Lower lobe of right lung (tissue), 2 donors: ENCODE measurements around the gene PHEX. TPM values are rescaled to one million over a fixed set of nuclear protein-coding genes. Genes with fewer than 3 reads are reported as not detected.
"Not testable (repeated sequence)": the region's sequence is repeated elsewhere in the genome, so short reads cannot be mapped to it uniquely, and the experiment has no call there.

Experiments used
- ATAC-seq, 2 donors: fragments of 200-7000 bp; cut with Tn5 transposase; one replicate each; pipeline ENCODE4 v1.9.1; 2020 to 2022; ENCODE audit warnings: mild to moderate bottlenecking in 2 of 2, moderate library complexity in 2 of 2
- DNase-seq: peaks from one replicate; pipeline ENCODE4 v3.0.0-alpha.2; 2020
- H3K27ac ChIP-seq: fragments of 200-600 bp; one replicate; pipeline ENCODE4 v1.8.0; 2022
- H3K27me3 ChIP-seq: fragments of 200-600 bp; one replicate; pipeline ENCODE4 v1.8.0; 2022; ENCODE audit warnings: low read depth
- H3K36me3 ChIP-seq: fragments of 200-600 bp; one replicate; pipeline ENCODE4 v1.8.0; 2022; ENCODE audit warnings: mild to moderate bottlenecking
- H3K4me1 ChIP-seq: fragments of 200-600 bp; one replicate; pipeline ENCODE4 v1.8.0; 2022
- H3K4me3 ChIP-seq: fragments of 200-600 bp; one replicate; pipeline ENCODE4 v1.8.0; 2022; ENCODE audit warnings: mild to moderate bottlenecking
- H3K9me3 ChIP-seq: fragments of 200-600 bp; one replicate; pipeline ENCODE4 v1.8.0; 2022
- intact Hi-C: fragments of 100-400 bp; cut with DNase I; formaldehyde crosslinking; loops from one replicate; pipeline ENCODE4 v1.11.0; 2022
- total RNA-seq: library from RNA; stranded (reverse); fragmentation: NEBNext Ultra II Directional; extraction: Animal tissue kit (Norgen Biotek cat#: 25700); gene quantifications from one replicate; pipeline ENCODE4 v1.2.1, GENCODE V29; 2021
- TF ChIP-seq, protein P1 (sequence below): fragments of 200-600 bp; IDR thresholded peaks from one replicate; pipeline ENCODE4 v1.8.0; 2022; ENCODE audit warnings: antibody characterized with exemption, mild to moderate bottlenecking
- donor health status: DM: no; HTN: yes; CAD: no; lungs with severe emphysema.

Gene PHEX
- total RNA-seq, 1 donor from 2014 or later: 2.7 TPM

GRCh38 chrX:22272613-22273012 is 240.5 kb downstream of the PHEX start, which contains the start of gene CBLL2:
Gene CBLL2, plus strand, starts transcription at chrX:22272913. Its CDS starts 79 bp downstream, at chrX:22272992.
- H3K4me1 ChIP-seq: no peaks in the 10 kb centered on the region
- no peaks in the 10 kb centered on the region for H3K36me3 ChIP-seq
- ATAC-seq: no peak
- H3K4me3 ChIP-seq: no peak within 1 kb of the TSS
- DNase-seq: no peak
- no peaks in the 10 kb centered on the region for H3K27me3 ChIP-seq
- no peak within 1 kb of the TSS for H3K27ac ChIP-seq
- TF ChIP-seq, protein P1, sequence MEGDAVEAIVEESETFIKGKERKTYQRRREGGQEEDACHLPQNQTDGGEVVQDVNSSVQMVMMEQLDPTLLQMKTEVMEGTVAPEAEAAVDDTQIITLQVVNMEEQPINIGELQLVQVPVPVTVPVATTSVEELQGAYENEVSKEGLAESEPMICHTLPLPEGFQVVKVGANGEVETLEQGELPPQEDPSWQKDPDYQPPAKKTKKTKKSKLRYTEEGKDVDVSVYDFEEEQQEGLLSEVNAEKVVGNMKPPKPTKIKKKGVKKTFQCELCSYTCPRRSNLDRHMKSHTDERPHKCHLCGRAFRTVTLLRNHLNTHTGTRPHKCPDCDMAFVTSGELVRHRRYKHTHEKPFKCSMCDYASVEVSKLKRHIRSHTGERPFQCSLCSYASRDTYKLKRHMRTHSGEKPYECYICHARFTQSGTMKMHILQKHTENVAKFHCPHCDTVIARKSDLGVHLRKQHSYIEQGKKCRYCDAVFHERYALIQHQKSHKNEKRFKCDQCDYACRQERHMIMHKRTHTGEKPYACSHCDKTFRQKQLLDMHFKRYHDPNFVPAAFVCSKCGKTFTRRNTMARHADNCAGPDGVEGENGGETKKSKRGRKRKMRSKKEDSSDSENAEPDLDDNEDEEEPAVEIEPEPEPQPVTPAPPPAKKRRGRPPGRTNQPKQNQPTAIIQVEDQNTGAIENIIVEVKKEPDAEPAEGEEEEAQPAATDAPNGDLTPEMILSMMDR: no peak
- intact Hi-C loops: no loop called here
- no peaks in the 10 kb centered on the region for H3K9me3 ChIP-seq

DNA sequence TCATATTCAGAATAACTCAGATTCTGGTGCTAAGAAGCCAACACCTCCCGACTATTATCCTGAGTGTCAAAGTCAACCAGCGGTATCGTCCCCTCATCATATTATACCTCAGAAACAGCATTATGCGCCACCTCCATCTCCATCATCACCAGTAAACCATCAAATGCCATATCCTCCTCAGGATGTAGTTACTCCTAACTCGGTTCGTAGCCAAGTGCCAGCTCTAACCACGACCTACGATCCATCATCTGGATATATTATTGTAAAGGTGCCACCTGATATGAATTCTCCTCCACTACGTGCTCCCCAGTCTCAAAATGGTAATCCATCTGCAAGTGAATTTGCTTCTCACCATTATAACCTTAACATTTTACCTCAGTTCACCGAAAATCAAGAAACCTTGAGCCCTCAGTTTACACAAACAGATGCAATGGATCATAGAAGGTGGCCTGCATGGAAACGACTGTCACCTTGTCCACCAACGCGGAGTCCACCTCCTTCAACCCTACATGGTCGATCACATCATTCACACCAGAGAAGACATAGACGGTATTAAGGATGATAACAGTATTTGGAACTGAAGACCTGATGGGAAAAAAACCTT is 241.7 kb downstream of the PHEX start:
- ATAC-seq (no peak), DNase-seq (no peak)
- Histone ChIP-seq H3K4me3 (no peak overlapping the region), H3K27ac (no peak overlapping the region), H3K36me3 (no peaks in the 10 kb centered on the region), H3K9me3 (no peaks in the 10 kb centered on the region), H3K4me1 (no peaks in the 10 kb centered on the region), H3K27me3 (no peaks in the 10 kb centered on the region)
- TF ChIP-seq, protein P1: no peak
- intact Hi-C loops: no loop called here

GRCh38 chrX:22276781-22277180 is 244.7 kb downstream of the PHEX start:
- no peak for DNase-seq
- TF ChIP-seq, protein P1: no peak
- Histone ChIP-seq H3K27ac (no peak overlapping the region), H3K9me3 (no peaks in the 10 kb centered on the region), H3K36me3 (no peaks in the 10 kb centered on the region), H3K4me1 (no peaks in the 10 kb centered on the region), H3K4me3 (no peak overlapping the region), H3K27me3 (no peaks in the 10 kb centered on the region)
- intact Hi-C loops: no loop called here
- ATAC-seq: no peak

DNA sequence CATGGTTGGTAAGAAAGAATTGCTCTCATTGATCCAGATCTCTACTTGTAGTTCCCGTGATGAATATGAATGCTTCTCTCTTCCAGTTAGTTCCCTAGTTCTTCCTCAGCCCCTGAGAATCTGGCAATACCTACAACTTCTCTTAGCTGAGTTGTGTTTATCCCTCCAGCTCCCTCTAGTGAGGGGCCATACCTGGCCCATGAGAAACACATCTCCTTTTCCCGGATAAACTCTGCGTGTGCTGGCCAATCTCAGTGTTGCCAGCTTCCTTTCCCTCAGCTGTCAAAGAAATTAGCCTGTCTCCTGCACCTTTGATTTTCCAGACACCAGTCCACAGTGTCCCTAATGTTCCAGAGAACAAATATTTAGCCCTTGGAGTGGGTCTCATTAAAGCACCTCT is 246.2 kb downstream of the PHEX start:
- no peak overlapping the region for H3K4me3 ChIP-seq
- H3K4me1 ChIP-seq: no peaks in the 10 kb centered on the region
- ATAC-seq (no peak), DNase-seq (no peak)
- H3K9me3 ChIP-seq: no peaks in the 10 kb centered on the region
- no peaks in the 10 kb centered on the region for H3K27me3 ChIP-seq
- no peak overlapping the region for H3K27ac ChIP-seq
- intact Hi-C loops: no loop called here
- TF ChIP-seq, protein P1: no peak
- no peaks in the 10 kb centered on the region for H3K36me3 ChIP-seq

DNA sequence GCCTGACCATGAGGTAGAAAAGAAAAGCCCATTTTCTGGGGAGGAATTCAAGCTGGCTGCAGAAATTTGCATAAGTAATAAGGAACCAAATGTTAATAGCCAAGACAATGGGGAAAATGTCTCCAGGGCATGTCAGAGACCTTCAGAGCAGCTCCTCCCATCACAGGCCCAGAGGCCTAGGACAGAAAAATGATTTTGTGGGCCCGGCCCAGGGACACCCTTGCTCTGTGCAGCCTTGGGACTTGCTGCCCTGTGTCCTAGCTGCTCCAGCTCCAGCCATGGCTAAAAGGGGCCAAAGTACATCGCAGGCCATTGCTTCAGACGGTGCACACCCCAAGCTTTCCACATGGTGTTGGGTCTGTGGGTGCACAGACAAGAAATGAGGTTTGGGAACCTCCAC is 257.1 kb downstream of the PHEX start:
- H3K27me3 ChIP-seq, intact Hi-C loops, H3K27ac ChIP-seq, ATAC-seq, H3K4me1 ChIP-seq, H3K9me3 ChIP-seq, H3K4me3 ChIP-seq, DNase-seq, H3K36me3 ChIP-seq: not testable (repeated sequence)

DNA sequence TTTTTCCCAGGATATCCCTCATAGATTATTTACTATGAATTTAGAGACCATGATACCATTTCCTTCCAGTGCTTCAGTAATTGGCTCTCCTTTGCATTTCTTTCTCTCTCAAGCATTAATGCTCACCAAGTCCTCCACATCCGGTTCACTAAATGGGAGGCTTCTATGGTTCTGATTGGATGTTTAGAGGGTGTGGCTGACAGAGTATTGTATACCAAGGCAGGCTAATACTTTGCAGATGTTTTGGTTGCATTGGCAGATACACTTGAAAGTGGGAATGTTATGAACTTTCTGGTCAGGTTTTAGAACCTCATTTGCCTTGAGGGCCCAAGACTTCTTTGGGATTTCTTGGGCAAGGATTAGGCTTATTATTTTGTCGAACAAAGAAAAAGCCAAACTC is 264.7 kb downstream of the PHEX start:
- Histone ChIP-seq H3K27ac (no peak overlapping the region), H3K27me3 (no peaks in the 10 kb centered on the region), H3K4me1 (no peaks in the 10 kb centered on the region), H3K4me3 (no peak overlapping the region), H3K36me3 (no peaks in the 10 kb centered on the region), H3K9me3 (no peaks in the 10 kb centered on the region)
- TF ChIP-seq, protein P1: no peak
- ATAC-seq: no peak
- intact Hi-C loops: no loop called here
- DNase-seq: no peak
